ENCODE results near the gene PSMC4. TPM values are rescaled to one million over a fixed set of nuclear protein-coding genes. Genes with fewer than 3 reads are reported as not detected.
"Not testable (repeated sequence)": the region's sequence is repeated elsewhere in the genome, so short reads cannot be mapped to it uniquely, and the experiment has no call there.

Gene PSMC4
- polyA plus RNA-seq, 3 donors, result 81.1 to 93.7 (median 86.7) TPM

DNA sequence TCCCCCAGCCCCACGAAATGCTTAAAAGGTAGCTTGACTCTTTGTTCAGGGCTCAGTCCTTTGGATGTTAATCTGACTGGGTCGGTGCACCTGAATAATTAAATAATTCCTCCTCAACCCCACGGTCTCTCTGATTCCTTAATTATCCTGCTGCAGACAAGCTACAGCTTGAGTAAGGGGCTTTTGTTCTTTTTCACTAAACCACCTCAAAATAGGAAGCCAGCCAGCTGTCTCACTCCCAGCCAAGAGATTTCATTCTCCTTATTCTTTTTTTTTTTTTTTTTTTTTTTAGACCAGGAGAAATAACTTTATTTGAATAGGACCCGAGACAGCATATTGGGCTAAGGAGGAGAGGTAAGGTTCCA is 28.6 kb upstream of the PSMC4 start:
- no peak for DNase-seq (ENCODE audit: low read depth in 3 of 3, low spot score in 2 of 3)

DNA sequence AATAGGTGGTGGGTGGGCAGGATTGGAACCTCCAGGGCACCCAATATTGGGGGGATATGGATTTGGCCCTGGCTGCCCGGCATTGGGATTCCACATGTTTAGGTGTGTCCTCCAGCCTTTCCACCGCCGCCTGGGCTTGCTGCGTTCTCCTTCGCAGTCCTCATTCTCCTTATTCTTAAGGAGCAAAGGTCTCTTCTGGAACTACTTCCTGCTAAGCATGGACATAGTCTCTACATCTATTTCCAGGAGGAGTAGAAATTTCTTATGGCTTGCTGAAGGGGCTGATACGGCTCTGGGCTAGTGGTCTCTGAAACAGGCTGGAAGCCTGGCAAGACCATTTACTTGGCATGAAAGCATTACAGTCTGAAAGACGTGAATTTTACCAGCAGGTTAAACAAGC is 27.4 kb upstream of the PSMC4 start:
- DNase-seq (ENCODE audit: low read depth in 3 of 3, low spot score in 2 of 3), result no peak

DNA sequence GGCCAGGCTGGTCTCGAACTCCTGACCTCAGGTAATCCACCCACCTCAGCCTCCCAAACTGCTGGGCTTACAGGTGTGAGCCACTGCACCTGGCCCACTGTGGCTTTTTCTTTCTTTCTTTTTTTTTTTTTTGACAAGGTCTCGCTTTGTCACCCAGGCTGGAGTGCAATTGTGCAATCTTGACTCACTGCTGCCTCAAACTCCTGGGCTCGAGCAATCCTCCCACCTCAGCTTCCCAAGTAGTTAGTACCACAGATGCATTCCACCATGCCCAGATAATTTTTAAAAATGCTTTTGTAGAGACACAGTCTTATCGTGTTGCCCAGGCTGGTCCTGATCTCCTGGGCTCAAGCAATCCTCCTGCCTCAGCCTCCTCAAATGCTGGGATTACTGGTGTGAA is 24.4 kb upstream of the PSMC4 start:
- no peak for DNase-seq (ENCODE audit: low read depth in 3 of 3, low spot score in 2 of 3)

DNA sequence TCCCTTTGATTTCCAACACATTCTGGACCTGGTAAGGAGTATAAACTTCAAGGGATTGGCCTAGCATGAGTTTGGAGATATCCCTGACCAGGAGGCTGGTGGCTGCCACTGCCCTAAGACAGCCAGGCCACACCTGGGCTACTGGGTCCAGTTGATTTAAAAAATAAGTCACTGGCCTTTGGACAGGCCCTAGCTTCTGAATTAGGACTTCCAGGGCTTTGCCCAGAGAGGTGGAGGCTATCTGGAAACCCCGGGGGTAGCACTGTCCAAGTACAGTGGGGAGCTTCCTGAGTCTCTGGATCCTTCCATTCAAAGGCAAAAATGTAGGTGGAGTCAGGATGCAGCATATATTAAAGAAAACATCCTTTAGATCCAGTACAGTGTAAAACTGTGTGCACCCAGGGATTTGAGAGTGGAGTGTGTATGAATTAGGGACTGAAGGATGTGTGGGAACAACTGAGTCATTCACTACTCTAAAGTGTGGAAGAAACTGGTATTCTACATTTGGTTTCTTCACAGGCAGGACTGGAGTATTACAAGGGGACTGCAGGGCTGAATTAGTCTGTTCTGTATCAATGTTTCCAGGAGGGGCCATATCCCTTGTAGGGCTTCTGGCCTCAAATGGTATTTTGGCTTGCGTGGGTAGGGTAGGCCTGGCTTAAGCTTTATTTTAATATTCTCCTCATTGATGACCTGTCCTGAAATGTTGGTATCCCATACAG is 21.8 kb upstream of the PSMC4 start:
- no peak for DNase-seq (ENCODE audit: low read depth in 3 of 3, low spot score in 2 of 3)

DNA sequence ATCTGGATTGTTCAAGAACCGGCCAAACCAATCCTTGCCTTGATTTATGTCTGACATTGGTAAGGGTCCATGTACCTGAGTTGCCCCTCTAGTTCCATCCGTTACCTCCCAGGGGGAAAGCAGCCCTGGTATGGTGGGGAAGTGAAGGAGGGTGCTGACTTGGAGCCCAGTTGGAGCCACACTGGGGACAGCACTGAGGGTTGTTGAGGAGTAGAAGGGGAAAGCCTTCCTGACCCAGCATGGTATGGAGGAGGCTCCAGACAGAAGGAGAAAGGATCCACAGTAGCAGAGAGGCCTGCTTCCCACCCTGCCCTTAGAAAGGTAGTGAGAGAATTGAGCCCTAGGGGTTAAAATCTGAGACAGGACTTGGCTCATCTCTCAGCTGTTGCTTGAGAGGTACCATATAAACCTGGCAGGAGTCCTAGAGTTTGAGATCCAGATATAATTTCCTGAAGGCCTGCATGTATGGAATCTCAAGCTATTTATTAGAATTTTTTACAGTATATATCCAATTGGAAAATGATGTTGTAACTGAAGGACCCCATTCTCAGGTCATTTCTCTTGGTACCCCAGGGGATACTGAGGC is 19.8 kb upstream of the PSMC4 start:
- DNase-seq (ENCODE audit: low read depth in 3 of 3, low spot score in 2 of 3), result no peak

DNA sequence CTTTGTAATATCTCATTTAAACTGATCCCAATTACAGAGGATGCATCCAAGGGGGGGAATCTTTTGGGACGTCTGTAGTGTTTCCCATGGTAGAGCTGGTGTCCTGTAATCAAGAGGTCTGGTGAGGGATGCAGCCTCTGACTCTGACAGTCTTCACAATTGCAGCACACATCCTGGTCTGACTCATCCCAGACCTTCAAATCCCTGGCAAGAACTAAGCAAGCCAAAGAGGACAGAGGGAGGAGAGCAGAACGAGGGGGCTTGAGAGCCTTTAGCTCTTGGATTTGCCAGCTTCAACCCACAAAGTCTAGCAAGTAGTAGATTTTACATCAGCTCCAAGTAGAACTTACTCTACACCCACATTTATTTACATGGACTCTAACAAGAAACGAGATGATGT is 19.3 kb upstream of the PSMC4 start:
- DNase-seq (ENCODE audit: low read depth in 3 of 3, low spot score in 2 of 3), result no peak

DNA sequence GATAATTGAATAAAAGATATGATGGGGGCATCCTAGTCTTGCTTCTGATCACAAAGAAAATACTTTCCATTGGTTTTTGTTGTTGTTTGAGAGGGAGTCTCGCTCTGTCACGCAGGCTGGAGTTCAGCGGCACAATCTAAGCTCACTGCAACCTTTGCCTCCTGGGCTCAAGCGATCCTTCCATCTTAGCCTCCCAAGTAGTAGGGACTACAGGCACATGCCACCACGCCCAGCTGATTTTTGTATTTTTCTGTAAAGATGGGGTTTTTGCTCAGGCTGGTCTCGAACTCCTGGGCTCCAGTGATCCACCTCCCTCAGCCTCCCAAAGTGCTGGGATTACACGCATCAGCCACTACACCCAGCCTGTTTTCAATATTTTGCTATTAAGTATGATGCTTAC is 17.1 kb upstream of the PSMC4 start:
- no peak for DNase-seq (ENCODE audit: low read depth in 3 of 3, low spot score in 2 of 3)

DNA sequence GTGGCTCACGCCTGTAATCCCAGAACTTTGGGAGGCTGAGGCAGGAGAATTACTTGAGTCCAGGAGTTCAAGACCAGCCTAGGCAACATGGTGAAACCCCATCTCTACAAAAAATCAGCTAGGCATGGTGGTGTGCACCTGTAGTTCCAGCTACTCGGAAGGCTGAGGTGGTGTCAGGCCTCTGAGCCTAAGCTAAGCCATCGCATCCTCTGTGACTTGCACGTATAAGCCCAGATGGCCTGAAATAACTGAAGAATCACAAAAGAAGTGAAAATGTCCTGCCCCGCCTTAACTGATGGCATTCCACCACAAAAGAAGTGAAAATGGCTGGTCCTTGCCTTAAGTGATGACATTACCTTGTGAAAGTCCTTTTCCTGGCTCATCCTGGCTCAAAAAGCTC is 13.1 kb upstream of the PSMC4 start:
- not testable (repeated sequence) for DNase-seq (ENCODE audit: low read depth in 3 of 3, low spot score in 2 of 3)

DNA sequence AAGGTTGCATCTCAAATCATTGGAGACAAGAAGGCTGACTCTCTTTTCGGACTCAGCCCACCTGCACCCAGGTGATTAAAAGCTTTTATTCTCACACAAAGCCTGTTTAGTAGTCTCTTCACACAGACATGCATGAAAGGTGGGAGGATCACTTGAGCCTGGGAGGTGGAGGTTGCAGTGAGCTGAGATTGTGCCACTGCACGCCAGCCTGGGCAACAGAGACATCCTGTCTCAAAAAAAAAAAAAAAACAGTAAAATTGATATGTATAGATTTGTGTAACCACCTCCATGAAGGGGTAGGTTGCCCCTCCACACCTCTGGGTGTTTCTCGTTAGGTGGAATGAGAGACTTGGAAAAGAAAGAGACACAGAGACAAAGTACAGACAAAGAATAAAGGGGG is 12.0 kb upstream of the PSMC4 start:
- DNase-seq (ENCODE audit: low read depth in 3 of 3, low spot score in 2 of 3), result not testable (repeated sequence)

DNA sequence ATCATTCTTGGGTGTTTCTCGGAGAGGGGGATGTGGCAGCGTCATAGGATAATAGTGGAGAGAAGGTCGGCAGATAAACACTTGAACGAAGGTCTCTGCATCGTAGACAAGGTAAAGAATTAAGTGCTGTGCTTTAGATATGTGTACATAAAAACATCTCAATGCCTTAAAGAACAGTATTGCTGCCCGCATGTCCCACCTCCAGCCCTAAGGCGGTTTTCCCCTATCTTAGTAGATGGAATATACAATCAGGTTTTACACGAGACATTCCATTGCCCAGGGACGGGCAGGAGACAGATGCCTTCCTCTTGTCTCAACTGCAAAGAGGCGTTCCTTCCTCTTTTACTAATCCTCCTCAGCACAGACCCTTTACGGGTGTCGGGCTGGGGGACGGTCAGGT is 11.6 kb upstream of the PSMC4 start:
- not testable (repeated sequence) for DNase-seq (ENCODE audit: low read depth in 3 of 3, low spot score in 2 of 3)

DNA sequence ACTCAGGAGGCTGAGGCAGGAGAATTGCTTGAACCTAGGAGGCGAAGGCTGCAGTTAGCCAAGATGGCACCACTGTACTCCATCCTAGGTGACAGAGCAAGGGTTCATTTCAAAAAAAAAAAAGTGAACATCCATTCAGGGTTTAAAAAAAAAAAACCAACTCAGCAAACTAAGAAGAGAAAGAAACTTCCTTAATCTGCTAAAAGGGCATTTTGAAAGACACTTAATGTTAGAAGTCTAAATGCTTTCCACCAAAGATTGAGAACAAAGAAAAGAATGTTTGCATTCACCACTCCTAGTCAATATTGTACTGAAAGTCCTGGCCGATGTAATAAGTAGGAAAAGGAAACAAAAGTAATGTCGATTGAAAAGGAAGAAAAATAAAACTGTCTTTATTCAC is 7.1 kb upstream of the PSMC4 start:
- DNase-seq (ENCODE audit: low read depth in 3 of 3, low spot score in 2 of 3), result no peak

DNA sequence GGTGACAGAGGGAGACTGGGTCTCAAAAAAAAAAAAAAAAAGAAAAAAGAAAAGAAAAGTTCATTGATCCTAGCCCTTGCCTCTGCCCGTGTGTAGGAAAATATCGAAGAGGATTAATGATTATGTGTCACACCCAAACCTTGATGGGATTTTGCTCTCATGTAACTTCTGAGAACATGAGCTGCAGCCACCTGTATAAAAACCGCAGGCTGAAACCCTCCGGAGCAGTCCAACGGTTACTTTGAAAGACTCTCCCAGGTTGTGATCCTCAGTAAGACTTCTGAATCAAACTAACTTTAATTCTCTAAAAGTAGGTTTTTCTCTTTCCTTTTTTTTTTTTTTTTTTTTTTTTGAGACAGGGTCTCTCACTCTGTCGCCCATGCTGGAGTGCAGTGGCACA is 4.3 kb upstream of the PSMC4 start:
- DNase-seq (ENCODE audit: low read depth in 3 of 3, low spot score in 2 of 3), result no peak

DNA sequence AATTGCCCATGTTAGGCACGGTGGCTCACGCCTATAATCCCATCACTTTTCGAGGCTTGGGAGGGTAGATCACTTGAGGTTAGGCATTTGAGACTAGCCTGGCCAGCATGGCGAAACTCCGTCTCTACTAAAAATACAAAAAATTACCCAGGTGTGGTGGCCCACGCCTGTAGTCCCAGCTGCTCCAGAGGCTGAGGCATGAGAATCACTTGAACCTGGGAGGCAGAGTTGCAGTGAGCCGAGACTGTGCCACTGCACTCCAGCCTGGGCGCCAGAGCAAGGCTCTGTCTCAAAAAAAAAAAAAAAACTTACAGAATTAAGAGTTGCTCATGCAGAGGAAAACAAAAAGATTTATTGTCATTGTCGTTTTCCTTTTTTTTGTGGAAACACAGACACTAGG is 3.4 kb upstream of the PSMC4 start:
- no peak for DNase-seq (ENCODE audit: low read depth in 3 of 3, low spot score in 2 of 3)

DNA sequence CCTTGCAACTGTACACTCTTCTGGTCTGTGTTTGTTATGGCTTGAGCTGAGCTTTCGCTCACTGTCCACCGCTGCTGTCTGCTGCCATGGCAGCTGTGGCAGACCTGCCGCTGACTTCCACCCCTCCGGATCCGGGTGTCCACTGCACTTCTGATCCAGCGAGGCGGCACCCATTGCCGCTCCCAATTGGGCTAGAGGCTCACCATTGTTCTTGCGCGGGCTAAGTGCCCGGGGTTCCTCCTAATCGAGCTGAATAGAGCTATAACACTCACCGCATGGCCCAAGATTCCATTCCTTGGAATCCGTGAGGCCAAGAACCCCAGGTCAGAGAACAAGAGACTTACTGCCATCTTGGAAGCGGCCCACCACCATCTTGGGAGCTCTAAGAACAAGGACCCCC is 2.2 kb upstream of the PSMC4 start:
- DNase-seq (ENCODE audit: low read depth in 3 of 3, low spot score in 2 of 3), result no peak

DNA sequence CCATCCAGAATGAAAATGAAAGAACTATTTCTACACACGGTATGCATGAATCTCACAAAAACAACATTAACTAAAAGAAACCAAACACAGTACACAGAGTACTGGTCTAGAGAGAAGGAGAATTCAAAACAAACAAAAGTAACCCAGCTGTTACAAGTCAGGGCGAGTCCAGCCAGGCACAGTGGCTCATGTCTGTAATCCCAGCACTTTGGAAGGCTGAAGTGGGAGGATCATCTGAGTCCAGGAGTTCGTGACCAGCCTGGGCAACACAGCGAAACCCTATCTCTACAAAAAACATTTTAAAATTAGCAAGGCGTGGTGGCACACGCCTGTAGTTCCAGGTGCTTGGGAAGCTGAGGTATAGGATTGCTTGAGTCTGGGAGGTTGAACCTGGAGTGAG is 1.7 kb upstream of the PSMC4 start:
- no peak for DNase-seq (ENCODE audit: low read depth in 3 of 3, low spot score in 2 of 3)

DNA sequence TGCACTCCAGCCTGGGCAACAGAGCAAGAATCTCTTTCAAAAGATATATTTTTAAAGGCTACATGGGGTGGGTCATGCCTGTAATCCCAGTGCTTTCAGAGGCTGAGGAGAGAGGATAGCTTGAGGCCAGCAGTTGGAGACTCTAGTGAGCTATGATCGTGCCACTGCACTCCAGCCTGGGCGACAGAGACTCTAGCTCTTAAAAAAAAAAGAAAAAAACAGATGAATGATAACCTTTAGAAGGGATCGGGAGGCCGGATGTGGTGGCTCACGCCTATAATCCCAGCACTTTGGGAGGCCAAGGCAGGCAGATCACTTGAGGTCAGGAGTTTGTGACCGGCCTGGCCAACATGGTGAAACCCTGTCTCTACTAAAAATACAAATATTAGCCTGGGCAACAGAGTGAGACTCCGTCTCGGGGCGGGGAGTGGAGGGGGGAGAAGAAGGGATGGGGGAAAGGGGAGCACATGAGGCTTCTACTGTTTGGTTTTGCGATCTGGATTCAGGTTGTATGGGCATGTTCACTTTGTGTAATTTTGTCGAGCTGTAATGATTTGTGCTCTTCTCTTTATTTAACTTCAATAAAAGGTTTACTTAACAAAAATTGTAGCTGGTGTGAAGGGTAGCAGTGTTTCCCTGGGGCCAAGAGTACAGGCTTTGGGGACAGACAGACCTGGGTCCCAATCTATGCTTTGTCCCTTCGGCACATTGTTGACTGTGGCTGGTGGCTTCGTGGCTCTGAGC is 1.1 kb upstream of the PSMC4 start:
- no peak for DNase-seq (ENCODE audit: low read depth in 3 of 3, low spot score in 2 of 3)

DNA sequence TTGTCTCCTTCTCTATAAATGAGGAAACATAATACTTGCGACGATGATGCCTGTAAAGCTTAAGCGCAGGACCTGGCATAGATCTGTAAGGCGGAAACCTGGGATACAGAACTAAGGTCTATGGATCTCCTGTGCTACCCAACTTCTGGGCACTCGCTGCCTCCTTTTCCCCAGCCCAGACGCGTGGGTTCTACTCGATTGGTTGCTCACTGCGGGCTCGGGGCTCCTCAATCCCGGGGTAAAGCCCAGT is 615 bp upstream of the PSMC4 start:
- peak in 1 of 3 donors; percentile 4 for DNase-seq (ENCODE audit: low read depth in 3 of 3, low spot score in 2 of 3)

DNA sequence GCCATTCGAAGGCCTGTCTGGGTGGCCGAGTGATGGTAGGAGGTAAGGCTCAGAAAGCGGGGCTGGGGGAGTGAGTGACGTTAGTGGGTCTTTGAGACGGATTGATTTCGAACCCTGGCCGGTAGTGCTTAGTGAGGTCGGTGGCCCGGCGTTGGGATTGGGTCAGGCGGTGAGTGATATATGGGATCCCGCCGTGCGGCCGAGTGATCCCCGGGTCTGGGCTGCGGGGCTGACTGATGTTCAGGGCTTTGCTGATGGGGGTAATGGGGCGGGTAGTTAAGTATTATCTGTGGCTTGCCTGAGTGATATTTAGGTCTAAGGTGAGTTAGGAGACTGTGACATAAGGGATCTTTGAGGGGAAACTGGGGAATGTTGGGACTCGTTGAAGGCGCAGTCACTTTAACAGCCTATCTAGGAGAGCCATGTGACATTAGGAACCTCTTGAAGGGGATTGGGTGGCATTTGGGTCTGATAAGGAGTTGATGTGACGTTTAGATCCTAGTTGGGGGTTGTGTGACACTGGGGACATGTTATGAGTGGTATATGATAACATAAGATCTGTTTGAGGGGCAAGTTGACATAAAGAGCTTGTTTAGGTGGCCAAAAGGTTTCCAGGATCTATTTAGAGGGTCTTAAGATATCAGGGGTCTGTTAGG is 543 bp downstream of the PSMC4 start:
- no peak for DNase-seq (ENCODE audit: low read depth in 3 of 3, low spot score in 2 of 3)

DNA sequence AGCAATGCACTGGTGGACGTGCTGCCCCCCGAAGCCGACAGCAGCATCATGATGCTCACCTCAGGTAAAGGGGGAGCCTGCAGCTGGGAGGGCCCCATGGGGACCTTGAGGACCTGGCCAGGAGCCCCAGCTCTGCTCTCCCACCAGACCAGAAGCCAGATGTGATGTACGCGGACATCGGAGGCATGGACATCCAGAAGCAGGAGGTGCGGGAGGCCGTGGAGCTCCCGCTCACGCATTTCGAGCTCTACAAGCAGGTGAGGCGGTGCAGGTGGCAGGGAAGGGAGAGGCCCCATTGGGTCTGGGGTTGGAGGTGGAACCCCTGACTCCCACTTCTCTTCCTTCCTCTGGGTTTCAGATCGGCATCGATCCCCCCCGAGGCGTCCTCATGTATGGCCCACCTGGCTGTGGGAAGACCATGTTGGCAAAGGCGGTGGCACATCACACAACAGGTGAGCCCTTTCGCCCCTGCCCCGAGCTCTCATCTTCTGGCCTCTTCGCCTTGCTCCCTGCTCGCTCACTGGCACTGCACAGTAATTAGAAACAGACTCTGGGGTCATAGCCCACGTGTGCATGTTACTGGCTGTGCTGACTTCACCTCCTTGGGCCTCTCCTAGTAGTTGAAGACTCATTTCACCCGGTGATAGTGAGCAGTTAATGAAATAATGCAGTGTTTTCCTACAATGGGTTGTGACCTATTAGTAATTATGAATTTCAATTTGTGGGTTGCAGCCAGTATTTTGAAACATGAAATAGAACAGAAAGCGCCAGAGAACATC is 3.6 kb downstream of the PSMC4 start:
- no peak for DNase-seq (ENCODE audit: low read depth in 3 of 3, low spot score in 2 of 3)

DNA sequence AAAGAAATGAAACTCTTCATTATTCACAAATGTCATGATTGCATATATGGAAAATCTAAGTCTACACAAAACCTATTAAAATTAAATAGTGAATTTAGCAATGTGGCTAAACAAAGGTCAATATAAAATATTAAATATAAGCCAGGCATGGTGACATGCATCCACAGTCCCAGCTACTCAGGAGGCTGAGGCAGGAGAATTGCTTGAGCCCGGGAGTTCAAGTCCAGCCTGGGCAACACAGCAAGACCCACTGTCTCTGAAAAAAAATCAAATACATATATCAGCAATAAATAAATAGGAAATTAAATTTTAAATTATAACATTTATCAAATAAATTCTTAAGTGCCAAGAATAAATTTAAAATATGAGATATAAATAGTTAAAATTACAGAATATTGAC is 11.9 kb downstream of the PSMC4 start:
- DNase-seq (ENCODE audit: low read depth in 3 of 3, low spot score in 2 of 3), result no peak

DNA sequence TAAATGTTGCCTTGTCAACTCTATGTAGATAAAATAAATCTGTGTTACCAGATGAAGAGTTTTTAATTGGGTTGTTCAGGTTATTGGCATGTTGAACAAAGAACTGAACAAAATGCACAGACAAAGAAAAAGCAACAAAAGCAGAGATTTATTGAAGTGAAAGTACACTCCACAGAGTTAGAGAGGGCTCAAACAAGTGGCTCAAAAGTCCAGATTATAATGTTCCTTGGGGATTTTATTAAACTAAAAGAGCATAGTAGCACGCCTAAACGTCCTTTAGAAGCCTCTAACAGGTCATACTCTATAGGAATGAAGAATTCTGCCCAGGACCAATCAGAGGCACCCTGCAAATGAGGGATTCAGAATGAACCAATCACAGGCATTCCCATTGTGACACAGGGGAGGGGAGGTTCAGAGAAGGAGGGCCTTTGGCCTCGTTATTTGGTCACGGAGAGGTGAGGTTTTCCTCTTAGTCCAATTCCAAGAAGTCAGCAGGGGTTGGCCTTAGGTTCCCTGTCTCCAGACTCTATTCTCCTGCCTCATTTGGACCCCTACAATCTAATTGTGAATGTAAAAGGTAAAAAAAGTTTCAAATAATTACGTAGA is 12.8 kb downstream of the PSMC4 start:
- no peak for DNase-seq (ENCODE audit: low read depth in 3 of 3, low spot score in 2 of 3)
